ENCODE data around the gene CLUH.

Gene CLUH

GRCh38 chr17:2711608-2712299 lies at the start of gene CLUH:
TSS of gene CLUH (minus strand) at chr17:2711764. CDS start at chr17:2711661, 103 bp downstream.
- DNase-seq (ENCODE audit: low read depth): peak; percentile 95
- TF ChIP-seq POLR2A (IDR thresholded peaks at IDR 0.05; ENCODE audit: extremely low read depth, insufficient read length): peak; percentile 67
- no peak for TF ChIP-seq CTCF (IDR thresholded peaks at IDR 0.05; ENCODE audit: low read depth, low read length)
- TF ChIP-seq MYC (IDR thresholded peaks at IDR 0.05; ENCODE audit: low read depth, low read length): peak; percentile 94
- TF ChIP-seq MAX (IDR thresholded peaks at IDR 0.05; ENCODE audit: low read depth, low read length): peak; percentile 95
- H3K4me3 ChIP-seq (ENCODE audit: low read depth, low read length): peak within 1 kb of the TSS; percentile 87

GRCh38 chr17:2758870-2759269 lies 47.3 kb upstream of the CLUH start:
- H3K4me3 ChIP-seq (ENCODE audit: low read depth, low read length): no peak overlapping the region
- TF ChIP-seq CTCF (IDR thresholded peaks at IDR 0.05; ENCODE audit: low read depth, low read length) (no peak), POLR2A (IDR thresholded peaks at IDR 0.05; ENCODE audit: extremely low read depth, insufficient read length) (no peak), MAX (IDR thresholded peaks at IDR 0.05; ENCODE audit: low read depth, low read length) (no peak), MYC (IDR thresholded peaks at IDR 0.05; ENCODE audit: low read depth, low read length) (no peak)
- DNase-seq (ENCODE audit: low read depth): no peak

GRCh38 chr17:2755891-2756724 lies 44.5 kb upstream of the CLUH start:
- H3K4me3 ChIP-seq (ENCODE audit: low read depth, low read length): no peak overlapping the region
- no peak for DNase-seq (ENCODE audit: low read depth)

GRCh38 chr17:2751491-2751890 lies 39.9 kb upstream of the CLUH start:
- TF ChIP-seq POLR2A (IDR thresholded peaks at IDR 0.05; ENCODE audit: extremely low read depth, insufficient read length) (no peak), CTCF (IDR thresholded peaks at IDR 0.05; ENCODE audit: low read depth, low read length) (no peak), MYC (IDR thresholded peaks at IDR 0.05; ENCODE audit: low read depth, low read length) (no peak), MAX (IDR thresholded peaks at IDR 0.05; ENCODE audit: low read depth, low read length) (no peak)
- no peak overlapping the region for H3K4me3 ChIP-seq (ENCODE audit: low read depth, low read length)
- DNase-seq (ENCODE audit: low read depth): no peak

More at GRCh38 chr17:2755891-2756724, 44.5 kb upstream of the CLUH start:
- TF ChIP-seq POLR2A (IDR thresholded peaks at IDR 0.05; ENCODE audit: extremely low read depth, insufficient read length) (no peak), MYC (IDR thresholded peaks at IDR 0.05; ENCODE audit: low read depth, low read length) (no peak), MAX (IDR thresholded peaks at IDR 0.05; ENCODE audit: low read depth, low read length) (no peak), CTCF (IDR thresholded peaks at IDR 0.05; ENCODE audit: low read depth, low read length) (no peak)

GRCh38 chr17:2750721-2751120 lies 39.2 kb upstream of the CLUH start:
- no peak overlapping the region for H3K4me3 ChIP-seq (ENCODE audit: low read depth, low read length)
- DNase-seq (ENCODE audit: low read depth): no peak
- TF ChIP-seq MAX (IDR thresholded peaks at IDR 0.05; ENCODE audit: low read depth, low read length) (no peak), MYC (IDR thresholded peaks at IDR 0.05; ENCODE audit: low read depth, low read length) (no peak), CTCF (IDR thresholded peaks at IDR 0.05; ENCODE audit: low read depth, low read length) (no peak), POLR2A (IDR thresholded peaks at IDR 0.05; ENCODE audit: extremely low read depth, insufficient read length) (no peak)

Measured in NB4 (cell line).